Measurements from ENCODE around the gene PCED1A. TPM values are rescaled to one million over a fixed set of nuclear protein-coding genes. Genes with fewer than 3 reads are reported as not detected.

PCED1A gene
- total and polyA plus RNA-seq, 2 of the 8 experiments (the other 6 are each of a cell fraction or from before 2014, with no cell fraction given), result 13.4 to 18.9 TPM

GRCh38 chr20:2845607-2846006 lies 5.2 kb upstream of the PCED1A start (continued):
- TF ChIP-seq ZNF274 (IDR thresholded peaks at IDR 0.05; ENCODE audit: borderline replicate concordance, extremely low read depth, low read length), result no peak
- no peak for TF ChIP-seq SIX5 (IDR thresholded peaks at IDR 0.05; ENCODE audit: low read depth, low read length)

All from H1 (cell line).